Stomach (tissue), 9 donors: ENCODE data around the gene CHAF1B. TPM values are rescaled to one million over a fixed set of nuclear protein-coding genes. Genes with fewer than 3 reads are reported as not detected.

Experiments
- DNase-seq, 2 donors: peaks; one replicate each; pipeline versions ENCODE4 v3.0.0 to v3.0.0-alpha.2; 2013 to 2019
- H3K27ac ChIP-seq, 5 donors: fragments of 200-600 bp in 4 of 5; sonication (generic) in 4 of 5; one replicate each; pipeline ENCODE4 v1.5.1; 2013 to 2019; ENCODE audit warnings: mild to moderate bottlenecking in 1 of 5, moderate library complexity in 1 of 5
- H3K27me3 ChIP-seq, 3 donors: fragments of 200-600 bp; sonication (generic); one replicate each; pipeline ENCODE4 v1.5.1; 2017 to 2019; ENCODE audit warnings: mixed run types in 1 of 3
- H3K36me3 ChIP-seq, 4 donors: fragments of 200-600 bp; sonication (generic); 1 replicate in 3 of 4; 2 replicates in 1 of 4; pipeline ENCODE4 v1.5.1; 2016 to 2019
- H3K4me1 ChIP-seq, 4 donors: fragments of 200-600 bp; sonication (generic); one replicate each; pipeline ENCODE4 v1.5.1; 2016 to 2019
- H3K4me3 ChIP-seq, 4 donors: fragments of 200-600 bp; sonication (generic) in 3 of 4; one replicate each; pipeline ENCODE4 v1.5.1; 2016 to 2019; ENCODE audit warnings: mild to moderate bottlenecking in 1 of 4
- H3K9me3 ChIP-seq, 4 donors: fragments of 200-600 bp; sonication (generic); one replicate each; pipeline ENCODE4 v1.5.1; 2016 to 2019
- EP300 ChIP-seq: sonication (generic); formaldehyde crosslinking; IDR thresholded peaks from one replicate; pipeline ENCODE4 v1.6.1; 2017; ENCODE audit warnings: antibody characterized with exemption
- POLR2A ChIP-seq, 4 donors: fragments of 450-650 bp; IDR thresholded peaks; one replicate each; pipeline ENCODE4 v1.6.1; 2016; ENCODE audit warnings: antibody characterized with exemption in 4 of 4, control low read depth in 2 of 4, mild to moderate bottlenecking in 1 of 4, moderate library complexity in 1 of 4
- POLR2AphosphoS5 ChIP-seq, 3 donors: sonication (generic); formaldehyde crosslinking; IDR thresholded peaks; one replicate each; pipeline ENCODE4 v1.6.1; 2016; ENCODE audit warnings: antibody characterized with exemption in 3 of 3
- WGBS, 5 donors: extraction: QIAGEN DNeasy Blood & Tissue Kit in 3 of 5; methylation state at CpG; one replicate each; pipeline versions ENCODE4 v1.1.5 to v1.1.7; 2013 to 2018; 5-methylcytosine and 5-hydroxymethylcytosine counted together
- intact Hi-C: fragments of 100-400 bp; cut with DNase I; formaldehyde crosslinking; loops from one replicate; pipeline ENCODE4 v1.15.1; 2023; ENCODE audit warnings: low total_unique reads
- polyA plus RNA-seq, 3 donors: library from polyadenylated mRNA; stranded (reverse); fragments of 200-250 nt; gene quantifications; one replicate each; pipeline ENCODE4 v1.2.3, GENCODE V29; 2013
- total RNA-seq, 5 donors: library from RNA; depleted of rRNA; stranded (reverse); fragments of >200 nt; gene quantifications; one replicate each; pipeline versions ENCODE4 v1.1.0 to v1.2.3, GENCODE V29; 2014 to 2016
- TF ChIP-seq, protein P1 (sequence below), 7 experiments: fragments of 450-650 bp in 4 of 7; fragments of 200-600 bp in 3 of 7; sonication (generic) in 3 of 7; IDR thresholded peaks; one replicate each; pipeline ENCODE4 v1.5.1; 2016 to 2019; ENCODE audit warnings: antibody characterized with exemption in 7 of 7, control low read depth in 2 of 7, mild to moderate bottlenecking in 1 of 7
- donor health status: healthy with polysubstance abuse.
- donor health status: Bipolar disorder and iron deficiency.
- donor health status: healthy.

The CHAF1B gene
- total and polyA plus RNA-seq, 8 donors, result 0.29 to 15.2 (median 1.4) TPM

DNA sequence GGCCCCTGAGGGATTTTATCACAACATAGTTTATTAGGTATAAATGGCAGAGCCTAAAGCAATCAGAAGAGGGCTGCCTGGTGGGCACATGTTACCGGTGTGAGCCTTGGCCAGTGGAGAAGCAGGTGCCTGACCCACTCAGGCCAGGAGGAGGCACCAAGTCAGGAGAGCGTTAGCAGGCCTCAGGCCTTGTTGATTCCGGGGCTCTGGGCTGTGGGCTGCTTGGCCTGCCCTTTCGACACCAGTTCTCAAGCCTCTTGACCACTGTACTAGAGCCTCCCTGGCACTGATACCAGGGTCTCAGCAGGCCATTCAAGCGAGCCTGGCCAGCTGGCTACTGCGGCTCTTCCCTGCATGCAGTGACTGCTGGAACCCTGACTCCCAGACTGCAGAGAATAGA, 73.9 kb downstream of the CHAF1B start:
- intact Hi-C loops, result no loop called here
- Histone ChIP-seq H3K27ac (no peak overlapping the region), H3K9me3 (no peaks in the 10 kb centered on the region), H3K27me3 (peaks cover 0 to 26% (median 0%) of the 10 kb centered on the region in 3 donors), H3K36me3 (no peaks in the 10 kb centered on the region), H3K4me1 (peaks cover 0 to 11% (median 6%) of the 10 kb centered on the region in 4 donors), H3K4me3 (no peak overlapping the region)
- WGBS, 5 donors, result 94 to 96% (median 95%) methylated on average over 6 of the region's 6 CpGs
- TF ChIP-seq, protein P1, sequence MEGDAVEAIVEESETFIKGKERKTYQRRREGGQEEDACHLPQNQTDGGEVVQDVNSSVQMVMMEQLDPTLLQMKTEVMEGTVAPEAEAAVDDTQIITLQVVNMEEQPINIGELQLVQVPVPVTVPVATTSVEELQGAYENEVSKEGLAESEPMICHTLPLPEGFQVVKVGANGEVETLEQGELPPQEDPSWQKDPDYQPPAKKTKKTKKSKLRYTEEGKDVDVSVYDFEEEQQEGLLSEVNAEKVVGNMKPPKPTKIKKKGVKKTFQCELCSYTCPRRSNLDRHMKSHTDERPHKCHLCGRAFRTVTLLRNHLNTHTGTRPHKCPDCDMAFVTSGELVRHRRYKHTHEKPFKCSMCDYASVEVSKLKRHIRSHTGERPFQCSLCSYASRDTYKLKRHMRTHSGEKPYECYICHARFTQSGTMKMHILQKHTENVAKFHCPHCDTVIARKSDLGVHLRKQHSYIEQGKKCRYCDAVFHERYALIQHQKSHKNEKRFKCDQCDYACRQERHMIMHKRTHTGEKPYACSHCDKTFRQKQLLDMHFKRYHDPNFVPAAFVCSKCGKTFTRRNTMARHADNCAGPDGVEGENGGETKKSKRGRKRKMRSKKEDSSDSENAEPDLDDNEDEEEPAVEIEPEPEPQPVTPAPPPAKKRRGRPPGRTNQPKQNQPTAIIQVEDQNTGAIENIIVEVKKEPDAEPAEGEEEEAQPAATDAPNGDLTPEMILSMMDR (IDR thresholded peaks at IDR 0.05), result no peak
- TF ChIP-seq POLR2A (IDR thresholded peaks at IDR 0.05) (no peak), EP300 (no peak), POLR2AphosphoS5 (IDR thresholded peaks at IDR 0.05) (no peak)
- DNase-seq, result no peak

DNA sequence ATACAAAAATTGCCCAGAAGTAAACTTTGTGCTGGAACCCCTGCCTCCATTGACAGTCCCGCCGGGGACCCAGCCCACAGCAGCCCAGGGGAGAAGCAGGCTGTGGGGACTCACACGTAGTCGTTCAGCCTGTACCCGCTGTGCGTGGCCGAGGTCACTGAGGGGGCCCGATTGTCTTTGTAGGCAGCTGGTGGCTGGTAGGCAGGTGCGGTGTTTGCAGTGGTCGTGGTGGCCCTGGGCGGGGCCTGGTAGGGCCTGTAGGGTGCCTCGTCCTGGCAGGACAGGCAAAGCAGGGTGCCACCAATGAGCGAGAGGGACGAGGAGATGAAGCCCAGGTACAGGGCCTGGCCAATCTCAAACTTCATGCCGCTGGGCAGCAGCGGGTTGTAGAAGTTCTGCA, 75.7 kb downstream of the CHAF1B start:
- intact Hi-C loops, result no loop called here
- H3K4me3 ChIP-seq, result no peak overlapping the region
- H3K4me1 ChIP-seq, result peaks cover 0 to 11% (median 2%) of the 10 kb centered on the region in 4 donors
- H3K27me3 ChIP-seq, result peaks cover 0 to 30% (median 0%) of the 10 kb centered on the region in 3 donors
- TF ChIP-seq EP300 (no peak), POLR2A (IDR thresholded peaks at IDR 0.05) (no peak), POLR2AphosphoS5 (IDR thresholded peaks at IDR 0.05) (no peak)
- TF ChIP-seq, protein P1 (IDR thresholded peaks at IDR 0.05), result no peak
- H3K36me3 ChIP-seq, result no peaks in the 10 kb centered on the region
- no peak for DNase-seq
- WGBS, 5 donors, result 85 to 95% (median 87%) methylated on average over 11 to 16 of the region's 16 CpGs
- H3K27ac ChIP-seq, result no peak overlapping the region
- H3K9me3 ChIP-seq, result no peaks in the 10 kb centered on the region

DNA sequence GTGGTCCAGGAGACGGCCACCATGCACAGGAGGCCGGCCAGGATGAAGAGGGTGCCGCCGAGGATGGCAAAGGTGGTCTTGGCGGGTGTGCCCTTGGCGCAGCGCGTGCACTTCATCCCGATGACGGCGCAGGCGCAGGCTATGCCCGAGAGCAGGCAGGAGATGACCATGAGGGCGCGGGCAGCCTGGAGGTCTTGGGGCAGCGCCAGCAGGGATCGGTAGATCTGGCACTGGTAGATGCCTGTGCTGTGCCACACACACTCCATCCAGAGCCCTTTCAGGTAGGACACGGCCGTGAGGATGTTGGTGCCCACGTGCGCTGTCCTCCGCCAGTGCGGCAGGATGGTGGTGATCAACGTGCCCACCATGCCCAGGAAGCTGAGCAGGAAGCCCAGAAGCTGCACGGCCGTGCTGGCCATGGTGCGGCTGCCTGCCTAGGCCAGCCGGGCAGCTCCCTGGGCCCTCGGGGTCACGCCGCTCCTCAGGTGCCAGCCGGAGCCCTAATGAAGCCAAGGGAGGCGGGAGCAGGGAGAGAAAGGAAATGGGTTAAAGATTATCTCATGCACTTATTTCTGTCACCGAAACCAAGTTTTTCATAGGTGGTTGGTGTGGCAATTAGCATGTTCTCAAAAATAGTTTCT, 76.2 kb downstream of the CHAF1B start:
- H3K27ac ChIP-seq, result no peak overlapping the region
- DNase-seq, result no peak
- WGBS, 5 donors, result 79 to 87% (median 83%) methylated on average over 29 to 34 of the region's 34 CpGs
- no peaks in the 10 kb centered on the region for H3K36me3 ChIP-seq
- peaks cover 0 to 11% (median 2%) of the 10 kb centered on the region in 4 donors for H3K4me1 ChIP-seq
- intact Hi-C loops, result no loop called here
- H3K9me3 ChIP-seq, result no peaks in the 10 kb centered on the region
- no peak overlapping the region for H3K4me3 ChIP-seq
- H3K27me3 ChIP-seq, result peaks cover 0 to 30% (median 0%) of the 10 kb centered on the region in 3 donors
- no peak for TF ChIP-seq POLR2AphosphoS5 (IDR thresholded peaks at IDR 0.05)

DNA sequence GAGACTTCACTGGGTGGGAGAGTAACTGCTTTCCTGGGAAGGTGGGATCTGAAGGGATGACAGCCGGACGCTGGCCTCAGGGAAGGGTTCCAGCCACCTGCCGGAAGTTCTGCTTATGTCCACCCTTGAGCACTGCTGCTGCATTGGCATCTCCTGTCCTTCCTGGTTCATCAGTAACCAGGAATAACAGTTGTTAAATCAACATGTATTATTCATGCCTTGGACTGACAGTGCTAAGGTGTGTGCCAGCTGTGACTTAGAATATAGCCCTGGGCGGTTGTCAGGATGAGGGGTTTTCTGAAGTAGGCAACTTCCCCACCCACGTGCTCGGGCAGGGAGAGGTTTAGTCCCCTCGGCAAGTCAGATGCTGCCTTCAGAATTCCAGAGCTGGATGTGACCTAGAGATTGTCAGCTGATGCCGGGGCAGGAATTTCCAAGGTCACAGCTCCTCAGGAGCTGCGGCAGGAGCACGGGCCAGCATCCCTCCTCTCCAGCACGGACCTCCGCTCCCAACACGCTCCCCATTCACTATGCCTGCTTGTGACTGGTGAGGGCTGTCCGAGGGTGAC, 76.8 kb downstream of the CHAF1B start:
- H3K27me3 ChIP-seq, result peaks cover 0 to 30% (median 0%) of the 10 kb centered on the region in 3 donors
- no peak for DNase-seq
- no peak overlapping the region for H3K27ac ChIP-seq
- peaks cover 0 to 11% (median 2%) of the 10 kb centered on the region in 4 donors for H3K4me1 ChIP-seq
- TF ChIP-seq, protein P1 (IDR thresholded peaks at IDR 0.05), result no peak
- H3K36me3 ChIP-seq, result no peaks in the 10 kb centered on the region
- intact Hi-C loops, result no loop called here
- WGBS, 5 donors, result 61 to 81% (median 72%) methylated on average over 11 to 14 of the region's 14 CpGs
- no peaks in the 10 kb centered on the region for H3K9me3 ChIP-seq
- no peak overlapping the region for H3K4me3 ChIP-seq

DNA sequence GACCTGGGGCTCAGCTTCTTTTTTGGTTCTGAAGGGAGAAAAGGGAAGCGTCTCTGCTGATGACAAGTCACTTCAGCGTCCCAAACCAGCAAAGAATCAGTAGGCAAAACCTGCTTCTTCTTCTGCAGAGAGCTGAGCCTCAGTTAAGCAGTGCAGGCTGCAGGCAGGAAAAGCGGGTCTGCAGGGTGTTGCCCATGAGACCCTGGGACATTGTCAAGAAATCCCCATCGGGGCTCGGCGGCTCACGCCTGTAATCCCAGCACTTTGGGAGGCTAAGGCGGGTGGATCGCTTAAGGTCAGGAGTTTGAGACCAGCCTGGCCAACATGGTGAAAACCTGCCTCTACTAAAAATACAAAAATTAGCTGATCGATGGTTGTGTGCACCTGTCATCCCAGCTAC, 78.0 kb downstream of the CHAF1B start:
- Histone ChIP-seq H3K27ac (no peak overlapping the region), H3K36me3 (no peaks in the 10 kb centered on the region), H3K4me3 (no peak overlapping the region), H3K4me1 (peaks cover 0 to 11% (median 2%) of the 10 kb centered on the region in 4 donors), H3K9me3 (no peaks in the 10 kb centered on the region), H3K27me3 (peaks cover 0 to 30% (median 0%) of the 10 kb centered on the region in 3 donors)
- 86 to 95% (median 91%) methylated on average over 10 of the region's 10 CpGs for WGBS, 5 donors
- no peak for DNase-seq
- intact Hi-C loops, result no loop called here
- no peak for TF ChIP-seq POLR2AphosphoS5 (IDR thresholded peaks at IDR 0.05)
- TF ChIP-seq, protein P1 (IDR thresholded peaks at IDR 0.05), result no peak
